GM19328 (cell line): ENCODE results near the gene CMC4.

Experiments
- ATAC-seq: cut with Tn5 transposase; IDR thresholded peaks from one replicate; pipeline ENCODE4 v1.9.1; 2021; ENCODE audit warnings: mild to moderate bottlenecking, moderate library complexity; ENCODE audit not compliant: unreplicated experiment

The CMC4 gene

DNA sequence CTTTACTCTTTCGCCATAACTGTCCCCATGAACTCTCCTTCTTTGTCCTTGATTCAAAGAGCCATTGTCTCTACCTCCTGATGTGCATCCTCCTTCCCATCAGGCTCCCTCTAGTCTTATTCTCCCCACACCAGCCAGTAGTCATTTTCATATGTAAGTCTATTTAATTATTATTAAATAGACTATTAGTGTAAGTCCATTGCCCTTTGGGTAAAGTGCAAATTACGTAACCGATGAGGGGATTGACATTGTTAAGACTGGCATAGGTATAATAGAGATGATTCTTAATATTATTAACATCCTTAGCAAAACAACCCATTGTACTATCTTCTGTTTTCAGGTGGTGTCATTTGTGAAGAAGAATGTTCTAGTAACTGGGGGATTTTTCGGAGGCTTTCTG is 16.7 kb downstream of the CMC4 start:
- ATAC-seq: no peak

- ATAC-seq: no peak
Measured at GRCh38 chrX:155053656-155054055, 17.3 kb downstream of the CMC4 start.

GRCh38 chrX:155052738-155053498 is 18.0 kb downstream of the CMC4 start:
- no peak for ATAC-seq

GRCh38 chrX:155048977-155049619 is 21.8 kb downstream of the CMC4 start:
- no peak for ATAC-seq

DNA sequence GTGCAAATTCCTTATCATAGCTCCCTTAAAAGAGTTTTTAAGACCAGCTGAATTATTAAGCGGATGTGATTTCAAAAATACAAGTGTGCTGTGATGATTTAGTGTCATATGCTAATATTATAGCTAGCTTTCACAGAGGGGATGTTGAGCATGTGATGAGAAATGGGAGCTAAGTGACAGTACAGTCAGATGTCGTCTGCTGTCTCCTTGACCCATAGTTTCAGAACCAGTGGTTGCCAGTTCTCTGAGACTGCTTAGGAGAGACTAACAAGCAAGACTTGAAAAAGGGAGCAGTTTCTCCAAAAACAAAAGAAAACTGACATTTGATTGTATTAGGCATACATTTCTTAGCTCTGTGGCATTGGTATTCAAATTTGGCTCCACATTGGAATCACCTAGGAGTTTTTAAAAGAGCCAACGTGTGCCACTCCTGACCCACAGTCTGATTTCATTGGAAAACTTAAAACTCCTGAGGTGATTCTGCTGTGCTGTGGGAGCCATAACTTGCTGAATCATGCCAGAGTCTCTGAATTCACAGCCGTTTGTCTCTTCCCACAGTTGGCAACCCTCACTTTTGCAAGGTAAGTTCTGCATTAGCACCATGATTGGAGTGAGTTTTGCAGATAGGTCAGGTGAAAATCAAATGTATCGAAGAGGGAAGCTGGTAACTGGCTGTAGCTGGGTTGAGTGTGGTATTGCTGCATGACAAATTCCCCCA is 24.0 kb downstream of the CMC4 start:
- ATAC-seq: no peak

- no peak for ATAC-seq
Measured at GRCh38 chrX:155046129-155046810, 24.7 kb downstream of the CMC4 start.

DNA sequence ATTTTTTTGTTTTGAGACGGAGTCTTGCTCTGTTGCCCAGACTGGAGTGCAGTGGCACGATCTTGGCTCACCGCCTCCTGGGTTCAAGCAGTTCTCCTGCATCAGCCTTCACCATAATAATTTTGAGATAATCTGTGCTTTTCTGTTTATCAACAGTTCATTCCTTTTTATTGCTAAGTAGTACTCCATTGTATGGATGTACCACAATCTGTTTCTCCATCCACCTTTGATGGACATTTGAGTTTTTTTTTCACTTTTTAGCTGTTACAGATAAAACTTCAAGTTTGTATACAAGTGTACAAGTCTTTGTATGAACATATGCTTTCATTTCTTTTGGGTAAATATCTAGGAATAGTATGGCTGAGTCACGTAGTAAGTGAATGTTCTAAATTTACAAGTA is 35.2 kb downstream of the CMC4 start:
- ATAC-seq: no peak

GRCh38 chrX:155031657-155032056 is 39.3 kb downstream of the CMC4 start:
- ATAC-seq: no peak

DNA sequence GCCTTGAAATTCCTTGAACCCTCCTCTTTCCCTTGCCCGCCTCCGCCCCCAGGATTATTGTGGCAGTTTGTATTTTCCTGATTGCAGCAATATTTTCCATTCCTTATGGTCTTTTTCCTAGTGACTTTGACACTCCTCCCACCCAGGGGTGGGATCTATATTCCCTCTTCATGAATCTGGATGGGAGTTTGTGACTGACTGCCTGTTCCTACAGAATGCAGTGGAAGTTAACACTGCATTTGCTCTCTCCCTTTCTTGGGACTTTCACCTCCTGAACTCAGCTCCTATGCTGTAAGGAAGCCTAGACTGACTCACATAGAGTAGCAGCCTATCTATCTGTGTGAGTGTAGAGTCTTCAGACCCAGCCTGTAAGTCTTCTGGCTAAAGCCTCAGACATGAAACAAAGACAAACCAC is 42.1 kb downstream of the CMC4 start:
- no peak for ATAC-seq

DNA sequence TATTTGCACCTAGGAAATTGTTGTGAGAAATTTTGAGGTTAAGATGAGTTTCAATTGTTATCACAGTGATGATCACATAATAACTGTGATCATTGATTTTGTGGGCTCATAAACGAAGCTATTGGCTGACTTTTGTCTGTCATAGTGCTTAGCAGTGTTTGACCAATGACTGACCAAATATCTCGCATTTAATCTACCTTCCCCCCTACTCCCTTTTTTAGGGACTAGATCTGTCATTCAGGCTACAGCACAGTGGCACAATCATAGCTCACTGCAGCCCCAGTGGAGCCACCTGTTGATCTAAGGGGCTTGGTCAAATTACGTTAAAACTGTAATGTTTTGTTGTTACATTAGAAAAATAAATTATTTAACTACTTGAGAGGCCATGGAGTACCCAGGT is 42.8 kb downstream of the CMC4 start:
- no peak for ATAC-seq

DNA sequence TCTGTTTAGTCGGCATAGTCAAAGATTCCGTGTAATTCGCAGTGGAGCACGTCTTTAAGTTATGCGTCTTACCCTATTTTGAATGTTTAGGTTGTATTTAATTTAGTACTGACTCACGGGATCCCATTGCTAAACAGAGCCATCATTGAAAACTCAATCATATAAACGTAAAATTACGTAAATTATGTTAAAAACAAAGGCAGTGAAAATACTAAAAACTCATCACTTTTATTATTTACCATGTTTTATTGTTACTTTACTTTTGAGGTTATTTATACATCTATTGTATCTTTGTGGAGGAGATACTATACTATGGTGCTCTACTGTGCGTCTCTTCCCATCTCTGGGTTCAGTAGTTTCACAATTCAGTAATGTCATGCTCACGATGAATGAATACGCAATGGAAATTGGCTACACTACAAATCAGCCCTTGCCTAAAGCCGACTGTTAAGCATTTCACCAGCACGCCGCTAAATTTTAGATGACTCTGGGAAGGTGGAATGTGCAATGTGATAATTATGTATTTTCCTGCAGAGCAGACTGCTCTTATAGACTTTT is 43.3 kb downstream of the CMC4 start:
- no peak for ATAC-seq

DNA sequence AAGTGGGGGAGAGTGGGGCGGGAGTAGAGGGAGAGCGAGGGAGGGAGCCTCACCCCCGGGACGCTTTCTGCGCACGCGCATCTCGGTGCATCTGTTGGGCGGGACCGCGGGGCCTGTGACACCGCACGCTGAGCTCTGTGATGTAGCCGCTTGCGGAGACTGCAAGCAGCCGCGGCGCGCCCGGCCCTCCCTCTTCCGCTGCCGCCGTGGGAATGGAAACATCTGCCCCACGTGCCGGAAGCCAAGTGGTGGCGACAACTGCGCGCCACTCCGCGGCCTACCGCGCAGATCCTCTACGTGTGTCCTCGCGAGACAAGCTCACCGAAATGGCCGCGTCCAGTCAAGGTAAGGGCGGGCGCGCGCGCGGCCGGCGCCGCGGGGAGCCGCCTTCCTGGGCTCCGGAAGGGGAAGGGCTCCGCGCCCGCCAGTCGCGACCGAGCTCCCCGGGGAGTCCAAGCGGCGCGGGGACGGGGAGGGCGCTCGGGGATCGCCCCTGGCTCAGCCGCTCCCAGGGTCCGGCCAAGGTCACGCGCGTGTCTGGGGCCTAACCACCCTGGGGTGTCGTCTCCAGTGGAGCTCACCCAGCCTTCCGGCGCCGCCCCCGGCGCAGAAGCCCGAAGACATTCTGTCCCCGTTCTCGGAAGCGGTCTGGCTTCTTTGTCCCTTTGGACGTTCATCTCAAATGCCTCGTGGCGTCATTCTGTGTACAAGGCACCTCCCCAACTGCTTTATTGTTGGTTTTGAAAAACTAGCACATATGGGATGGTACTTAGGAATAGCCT is 44.0 kb downstream of the CMC4 start, which contains the start of gene FUNDC2:
FUNDC2 (plus strand) TSS at position 118 of the 782 bp plus-strand sequence; CDS start at position 213, 95 bp downstream.
- peak; percentile 91 for ATAC-seq

- no peak for ATAC-seq
Measured at GRCh38 chrX:155026420-155026726, 44.6 kb downstream of the CMC4 start.

DNA sequence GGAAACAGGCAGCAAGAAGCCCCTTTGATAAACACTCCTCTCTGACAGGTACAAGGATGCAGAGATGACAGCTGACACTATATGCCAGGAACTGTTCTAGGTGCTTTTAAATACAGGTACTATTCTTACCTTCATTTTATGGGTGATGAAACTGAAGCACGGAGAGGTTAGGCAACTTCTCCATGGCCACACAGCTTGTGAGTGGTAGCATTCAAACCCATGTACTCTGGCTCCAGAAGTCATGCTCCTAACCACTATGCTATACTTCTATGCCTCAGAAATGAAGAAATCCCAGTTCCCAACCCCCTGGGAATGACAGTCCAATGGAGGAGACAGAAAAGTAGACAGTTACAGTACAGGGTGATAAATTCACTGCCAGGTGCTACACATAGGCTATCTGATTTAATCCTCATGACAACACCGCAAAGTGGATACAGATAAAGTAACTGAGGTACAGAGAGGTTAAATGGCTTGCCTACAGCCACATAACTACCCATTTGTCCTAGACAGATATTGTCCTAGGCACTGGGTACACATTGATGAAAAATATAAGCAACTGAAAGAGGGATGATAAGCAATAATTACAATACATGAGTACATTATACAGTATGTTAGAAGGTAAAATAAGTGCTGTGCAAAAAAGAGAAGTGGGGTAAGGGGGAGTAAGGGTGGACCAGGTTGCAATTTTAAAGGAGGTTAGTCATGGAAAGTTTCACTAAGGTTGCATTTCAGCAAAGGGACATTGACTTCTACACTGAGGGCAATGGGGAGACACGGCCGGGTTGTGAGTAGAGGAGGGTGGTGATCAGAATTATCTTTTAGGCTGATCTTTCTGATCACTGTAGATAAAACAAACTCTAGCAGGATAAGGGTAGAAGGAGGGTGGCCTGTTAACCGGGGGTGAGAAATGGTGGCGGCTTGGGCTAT is 46.8 kb downstream of the CMC4 start:
- ATAC-seq: no peak

DNA sequence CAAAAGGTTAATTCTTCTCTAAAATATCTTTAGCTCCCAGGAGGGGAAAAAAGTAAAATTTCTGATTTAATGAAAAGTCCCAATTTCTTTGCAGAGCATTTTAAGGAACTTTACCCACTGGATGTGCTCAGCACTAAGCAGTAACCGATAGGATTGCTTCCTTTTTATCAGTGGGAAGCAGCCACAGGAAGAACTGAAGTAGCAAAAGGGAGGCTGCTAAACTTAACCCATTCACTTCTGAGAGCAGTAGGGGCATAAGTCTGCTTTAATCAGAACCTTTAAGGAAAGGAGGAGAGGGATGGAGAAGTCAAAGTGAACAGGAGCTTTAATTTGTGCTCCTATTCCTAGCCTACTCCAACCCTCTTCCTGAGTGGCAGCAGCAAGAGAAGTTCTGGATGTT is 48.4 kb downstream of the CMC4 start, which contains the start of gene F8:
F8 (minus strand) TSS at position 139 of the 400 bp plus-strand sequence. CDS start 171 bp downstream, outside the sequence.
- no peak for ATAC-seq

GRCh38 chrX:155020591-155020990 is 50.3 kb downstream of the CMC4 start:
- no peak for ATAC-seq
